Measurements from ENCODE around the gene ESR2. TPM values are rescaled to one million over a fixed set of nuclear protein-coding genes. Genes with fewer than 3 reads are reported as not detected.

The ESR2 gene
- total RNA-seq, 4 donors from 2014 or later = 0.14 to 1.4 TPM; not detected in 2

DNA sequence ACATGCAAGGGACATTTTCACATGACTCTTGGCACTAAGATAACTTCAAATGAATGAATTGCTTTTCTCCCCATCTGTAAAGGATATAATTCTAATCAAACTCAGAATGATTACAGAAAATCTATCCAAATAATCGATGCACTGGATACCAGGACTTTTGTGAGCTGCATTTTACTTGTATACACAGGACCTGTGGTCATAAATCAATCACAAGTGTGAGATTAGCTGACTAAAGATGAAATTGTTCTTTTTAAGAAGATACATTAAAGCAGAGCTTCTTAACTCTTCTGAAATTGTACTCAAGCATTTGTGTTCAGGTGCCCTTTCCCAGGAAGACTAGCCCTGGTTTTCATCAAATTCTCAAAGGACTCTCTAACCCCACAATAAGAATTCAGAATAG lies 66.3 kb downstream of the ESR2 start:
- 56% methylated on average over 1 of the region's 1 CpG; no CpG with 5 or more reads in 1 of the 2 donors for WGBS, 2 donors (ENCODE audit: low coverage in 1 of 2)
- Histone ChIP-seq H3K36me3 (peaks cover 0 to 48% (median 17%) of the 10 kb centered on the region in 4 donors), H3K4me3 (no peak overlapping the region), H3K27ac (no peak overlapping the region), H3K4me1 (no peaks in the 10 kb centered on the region), H3K9me3 (no peaks in the 10 kb centered on the region), H3K27me3 (no peaks in the 10 kb centered on the region)
- TF ChIP-seq POLR2AphosphoS5 (IDR thresholded peaks at IDR 0.05) = no peak
- TF ChIP-seq POLR2A (IDR thresholded peaks at IDR 0.05) = no peak
- TF ChIP-seq CTCF (IDR thresholded peaks at IDR 0.05) = no peak
- no peak for TF ChIP-seq EP300 (IDR thresholded peaks at IDR 0.05; ENCODE audit: low read depth)
- in situ Hi-C loops (cut with MboI; ENCODE audit: low pct_ligation_motif_present in 1 of 4, low pct_unique_long_range_greater_than_20kb in 1 of 4, low sequenced_read_pairs in 3 of 4) = no loop called here
- intact Hi-C loops (cut with DNase I; ENCODE audit: low total_unique reads) = no loop called here
- no peak for DNase-seq

DNA sequence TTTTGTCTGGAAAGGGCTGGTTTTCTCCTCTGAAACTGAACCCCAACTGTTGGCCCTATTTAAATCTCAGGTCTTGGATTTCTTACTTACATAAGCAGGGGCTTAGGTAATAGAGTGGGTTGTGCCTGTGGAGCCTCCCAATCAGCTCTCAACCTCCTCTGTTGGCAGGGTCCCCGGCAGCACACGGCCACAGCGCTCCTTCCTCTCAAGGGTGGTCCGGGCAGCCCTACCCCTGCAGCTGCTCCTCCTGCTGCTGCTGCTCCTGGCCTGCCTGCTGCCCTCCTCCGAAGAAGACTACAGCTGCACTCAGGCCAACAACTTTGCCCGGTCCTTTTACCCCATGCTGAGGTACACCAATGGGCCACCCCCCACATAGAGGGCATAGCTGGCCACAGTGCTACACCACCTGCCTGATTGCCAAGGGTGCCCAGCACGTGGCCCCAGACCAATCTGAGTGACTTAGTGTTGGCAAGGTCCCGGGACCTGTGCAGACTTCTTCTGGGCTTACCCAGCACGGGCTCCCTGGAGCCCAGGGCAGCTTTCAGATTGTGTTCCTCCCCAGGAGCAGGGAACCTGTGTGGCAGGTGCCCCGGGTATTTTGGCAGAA lies 68.9 kb downstream of the ESR2 start:
- in situ Hi-C loops (cut with MboI; ENCODE audit: low pct_ligation_motif_present in 1 of 4, low pct_unique_long_range_greater_than_20kb in 1 of 4, low sequenced_read_pairs in 3 of 4) (no loop called here), intact Hi-C loops (cut with DNase I; ENCODE audit: low total_unique reads) (no loop called here)
- no peaks in the 10 kb centered on the region for H3K27me3 ChIP-seq
- no peak overlapping the region for H3K27ac ChIP-seq
- H3K4me1 ChIP-seq = no peaks in the 10 kb centered on the region
- DNase-seq = no peak
- H3K4me3 ChIP-seq = no peak overlapping the region
- H3K36me3 ChIP-seq = peaks cover 0 to 60% (median 20%) of the 10 kb centered on the region in 4 donors
- TF ChIP-seq POLR2A (IDR thresholded peaks at IDR 0.05) (no peak), CTCF (IDR thresholded peaks at IDR 0.05) (no peak), EP300 (IDR thresholded peaks at IDR 0.05; ENCODE audit: low read depth) (no peak), POLR2AphosphoS5 (IDR thresholded peaks at IDR 0.05) (no peak)
- no peaks in the 10 kb centered on the region for H3K9me3 ChIP-seq
- WGBS, 2 donors (ENCODE audit: low coverage in 1 of 2) = 86% methylated on average over 10 of the region's 10 CpGs; no CpG with 5 or more reads in 1 of the 2 donors

DNA sequence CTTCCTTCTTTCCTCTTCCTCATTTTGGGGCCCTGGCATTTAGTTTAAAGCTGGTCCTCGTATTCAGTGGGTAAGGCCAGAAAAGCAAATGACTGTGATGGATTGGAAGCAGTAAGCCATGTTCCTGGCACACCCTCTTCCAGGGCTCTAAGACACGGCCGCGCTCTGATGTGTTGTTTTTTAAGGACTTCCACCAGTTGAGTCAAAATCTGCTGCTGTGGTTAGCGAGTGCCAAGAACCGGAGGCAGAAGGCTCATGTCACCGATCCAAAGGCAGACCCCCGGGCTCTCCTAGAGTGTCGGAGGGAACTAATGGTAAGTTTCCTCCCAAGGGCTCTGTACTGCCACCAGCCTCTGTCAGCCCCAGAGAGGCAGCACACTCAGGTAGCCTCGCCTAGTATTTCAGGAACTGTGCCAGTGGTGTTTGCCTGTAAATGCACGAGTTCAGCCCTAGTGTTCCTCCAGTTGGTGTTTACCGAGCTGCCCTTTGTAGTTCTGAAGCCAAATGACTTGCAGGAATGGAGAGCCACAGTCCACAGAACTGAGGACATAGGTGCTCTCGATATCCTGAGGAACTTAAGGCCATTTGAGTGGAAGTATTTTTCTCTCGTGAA lies 72.7 kb downstream of the ESR2 start:
- H3K27ac ChIP-seq = no peak overlapping the region
- TF ChIP-seq EP300 (IDR thresholded peaks at IDR 0.05; ENCODE audit: low read depth) (no peak), CTCF (IDR thresholded peaks at IDR 0.05) (no peak), POLR2AphosphoS5 (IDR thresholded peaks at IDR 0.05) (no peak), POLR2A (IDR thresholded peaks at IDR 0.05) (no peak)
- no peaks in the 10 kb centered on the region for H3K27me3 ChIP-seq
- no peaks in the 10 kb centered on the region for H3K4me1 ChIP-seq
- in situ Hi-C loops (cut with MboI; ENCODE audit: low pct_ligation_motif_present in 1 of 4, low pct_unique_long_range_greater_than_20kb in 1 of 4, low sequenced_read_pairs in 3 of 4) (no loop called here), intact Hi-C loops (cut with DNase I; ENCODE audit: low total_unique reads) (no loop called here)
- no peak for DNase-seq
- peaks cover 0 to 61% (median 29%) of the 10 kb centered on the region in 4 donors for H3K36me3 ChIP-seq
- no peaks in the 10 kb centered on the region for H3K9me3 ChIP-seq
- 83 to 85% methylated on average over 4 to 14 of the region's 14 CpGs for WGBS, 2 donors (ENCODE audit: low coverage in 1 of 2)
- H3K4me3 ChIP-seq = no peak overlapping the region

DNA sequence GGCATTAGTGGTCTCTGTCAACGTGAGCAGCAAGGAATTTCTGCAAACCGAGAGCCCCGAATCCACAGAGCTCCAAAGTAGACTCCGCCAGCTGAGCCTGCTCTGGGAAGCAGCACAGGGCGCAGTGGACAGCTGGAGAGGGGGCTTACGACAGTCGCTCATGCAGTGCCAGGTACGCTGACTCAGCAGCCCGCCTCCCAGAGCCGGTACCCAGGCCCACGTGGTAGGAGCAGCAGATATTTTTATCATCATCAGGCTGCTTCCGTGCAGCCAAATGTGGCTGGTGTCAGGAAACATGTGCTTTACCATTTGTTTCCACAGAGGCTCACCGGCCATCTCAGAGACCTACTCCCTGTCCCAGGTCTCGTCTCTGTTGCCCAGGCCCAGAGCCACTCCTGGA lies 73.7 kb downstream of the ESR2 start:
- Histone ChIP-seq H3K4me3 (no peak overlapping the region), H3K9me3 (no peaks in the 10 kb centered on the region), H3K36me3 (peaks cover 0 to 66% (median 33%) of the 10 kb centered on the region in 4 donors), H3K27ac (no peak overlapping the region), H3K27me3 (no peaks in the 10 kb centered on the region), H3K4me1 (no peaks in the 10 kb centered on the region)
- intact Hi-C loops (cut with DNase I; ENCODE audit: low total_unique reads) = no loop called here
- WGBS, 2 donors (ENCODE audit: low coverage in 1 of 2) = 63 to 83% methylated on average over 6 to 14 of the region's 14 CpGs
- no peak for TF ChIP-seq POLR2A (IDR thresholded peaks at IDR 0.05)
- TF ChIP-seq CTCF (IDR thresholded peaks at IDR 0.05) = no peak
- no peak for TF ChIP-seq POLR2AphosphoS5 (IDR thresholded peaks at IDR 0.05)
- TF ChIP-seq EP300 (IDR thresholded peaks at IDR 0.05; ENCODE audit: low read depth) = no peak
- no peak for DNase-seq
- in situ Hi-C loops (cut with MboI; ENCODE audit: low pct_ligation_motif_present in 1 of 4, low pct_unique_long_range_greater_than_20kb in 1 of 4, low sequenced_read_pairs in 3 of 4) = no loop called here

Data from transverse colon (tissue), 4 donors.